Neural progenitor cell (in vitro differentiated cells): ENCODE measurements around the gene BTBD7.

Source experiments
- EZH2 ChIP-seq: fragments of 200-600 bp; sonication (generic); IDR thresholded peaks from 2 replicates; pipeline ENCODE4 v1.6.1; 2017; ENCODE audit warnings: antibody characterized with exemption, mild to moderate bottlenecking, moderate library complexity
- EZH2phosphoT487 ChIP-seq: fragments of 200-600 bp; sonication (generic); IDR thresholded peaks from 2 replicates; pipeline ENCODE4 v1.6.1; 2017; ENCODE audit warnings: antibody characterized with exemption
- TF ChIP-seq, protein P1 (sequence below): fragments of 200-600 bp; sonication (generic); IDR thresholded peaks from 2 replicates; pipeline ENCODE4 v1.5.1; 2017; ENCODE audit warnings: antibody characterized with exemption, mild to moderate bottlenecking

DNA sequence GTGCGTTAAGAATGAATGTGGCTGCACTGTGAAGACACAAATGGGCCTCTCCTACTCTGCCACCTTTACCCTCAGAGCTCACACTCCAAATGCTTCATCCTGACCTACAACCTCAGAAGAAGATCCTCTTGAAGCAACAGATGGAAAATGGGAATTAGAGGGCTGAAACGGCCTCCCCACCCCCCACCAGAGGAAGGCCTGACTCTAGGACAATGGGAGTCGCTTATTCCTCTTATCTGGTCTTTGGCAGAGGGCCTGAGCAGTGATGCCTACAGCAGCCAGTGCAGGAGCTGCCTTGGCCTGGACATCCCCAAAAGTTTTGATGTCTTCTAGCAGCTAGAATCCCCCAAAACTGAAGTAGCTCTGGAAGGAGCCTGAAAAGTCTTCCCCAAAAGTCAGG is 29.2 kb downstream of the BTBD7 start:
- TF ChIP-seq, protein P1, sequence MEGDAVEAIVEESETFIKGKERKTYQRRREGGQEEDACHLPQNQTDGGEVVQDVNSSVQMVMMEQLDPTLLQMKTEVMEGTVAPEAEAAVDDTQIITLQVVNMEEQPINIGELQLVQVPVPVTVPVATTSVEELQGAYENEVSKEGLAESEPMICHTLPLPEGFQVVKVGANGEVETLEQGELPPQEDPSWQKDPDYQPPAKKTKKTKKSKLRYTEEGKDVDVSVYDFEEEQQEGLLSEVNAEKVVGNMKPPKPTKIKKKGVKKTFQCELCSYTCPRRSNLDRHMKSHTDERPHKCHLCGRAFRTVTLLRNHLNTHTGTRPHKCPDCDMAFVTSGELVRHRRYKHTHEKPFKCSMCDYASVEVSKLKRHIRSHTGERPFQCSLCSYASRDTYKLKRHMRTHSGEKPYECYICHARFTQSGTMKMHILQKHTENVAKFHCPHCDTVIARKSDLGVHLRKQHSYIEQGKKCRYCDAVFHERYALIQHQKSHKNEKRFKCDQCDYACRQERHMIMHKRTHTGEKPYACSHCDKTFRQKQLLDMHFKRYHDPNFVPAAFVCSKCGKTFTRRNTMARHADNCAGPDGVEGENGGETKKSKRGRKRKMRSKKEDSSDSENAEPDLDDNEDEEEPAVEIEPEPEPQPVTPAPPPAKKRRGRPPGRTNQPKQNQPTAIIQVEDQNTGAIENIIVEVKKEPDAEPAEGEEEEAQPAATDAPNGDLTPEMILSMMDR = no peak
- TF ChIP-seq EZH2 = no peak
- no peak for TF ChIP-seq EZH2phosphoT487
